ENCODE measurements around the gene WDR37.

GRCh38 chr10:1117651-1118050, 61.5 kb downstream of the WDR37 start:
- no peak for TF ChIP-seq TAF1 (IDR thresholded peaks at IDR 0.05; ENCODE audit: low read depth, low read length)
- no peak for TF ChIP-seq POLR2A (IDR thresholded peaks at IDR 0.05; ENCODE audit: low read depth, low read length)
- no peak for TF ChIP-seq SPI1 (IDR thresholded peaks at IDR 0.05; ENCODE audit: low read depth, low read length)
- no peak for TF ChIP-seq POLR2AphosphoS5 (IDR thresholded peaks at IDR 0.05; ENCODE audit: low read depth, low read length)
